Kidney (tissue), 14 donors: ENCODE measurements around the gene TESK1. TPM values are rescaled to one million over a fixed set of nuclear protein-coding genes. Genes with fewer than 3 reads are reported as not detected.

Experiments used
- DNase-seq, 5 donors: peaks; one replicate each; pipeline ENCODE4 v3.0.0-alpha.2; 2013 to 2020
- FAIRE-seq: peaks from 2 replicates; lab custom pipeline; 2012; peaks lifted over from hg19 to GRCh38; lab: Jason Lieb, UNC
- H3K27ac ChIP-seq, 2 donors: one replicate each; pipeline ENCODE4 v1.7.0; 2013; ENCODE audit warnings: low read depth in 2 of 2, low read length in 2 of 2, inconsistent platforms in 1 of 2
- H3K27me3 ChIP-seq: one replicate; pipeline ENCODE4 v1.7.1; 2013; ENCODE audit warnings: low read length, inconsistent platforms; ENCODE audit not compliant: control insufficient read depth, insufficient read depth
- H3K36me3 ChIP-seq, 3 donors: one replicate each; pipeline versions ENCODE4 v1.7.0 to v1.7.1; 2013; ENCODE audit warnings: low read length in 3 of 3, control low read depth in 1 of 3, inconsistent platforms in 1 of 3; ENCODE audit not compliant: insufficient read depth in 3 of 3, control insufficient read depth in 2 of 3
- H3K4me1 ChIP-seq, 3 donors: one replicate each; pipeline versions ENCODE4 v1.7.0 to v1.7.1; 2013; ENCODE audit warnings: low read length in 3 of 3, inconsistent platforms in 1 of 3, low read depth in 1 of 3; ENCODE audit not compliant: control insufficient read depth in 2 of 3, insufficient read depth in 2 of 3
- H3K4me3 ChIP-seq, 3 donors: one replicate each; pipeline versions ENCODE4 v1.7.0 to v1.8.1; 2013; ENCODE audit warnings: low read length in 3 of 3, control low read depth in 1 of 3, inconsistent platforms in 1 of 3
- H3K9ac ChIP-seq, 3 donors: one replicate each; pipeline versions ENCODE4 v1.7.0 to v1.7.1; 2013; ENCODE audit warnings: low read length in 3 of 3, control low read depth in 1 of 3, inconsistent platforms in 1 of 3
- H3K9me3 ChIP-seq, 3 donors: one replicate each; pipeline versions ENCODE4 v1.7.0 to v1.7.1; 2013; ENCODE audit warnings: low read length in 3 of 3, control low read depth in 1 of 3, inconsistent platforms in 1 of 3; ENCODE audit not compliant: control insufficient read depth in 2 of 3, insufficient read depth in 1 of 3
- intact Hi-C: fragments of 100-400 bp; cut with DNase I; formaldehyde crosslinking; loops from one replicate; pipeline ENCODE4 v1.11.1; 2022
- polyA plus RNA-seq: library from polyadenylated mRNA; stranded (reverse); fragments of 350-450 nt; fragmentation: Illumina TruSeq; extraction: RNeasy Lipid Tissue Mini Kit (QIAGEN cat#74804); gene quantifications from one replicate; pipeline ENCODE4 v1.2.3, GENCODE V29; 2014; ENCODE audit warnings: low read depth, low replicate concordance; ENCODE audit not compliant: insufficient read depth
- total RNA-seq: library from RNA; stranded (reverse); fragmentation: NEBNext Ultra II Directional; extraction: Animal tissue kit (Norgen Biotek cat#: 25700); gene quantifications from one replicate; pipeline ENCODE4 v1.2.1, GENCODE V29; 2021
- TF ChIP-seq, protein P1 (sequence below): IDR thresholded peaks from 3 replicates; pipeline ENCODE4 v1.5.1; 2012; ENCODE audit warnings: mild to moderate bottlenecking, moderate library complexity, borderline replicate concordance; ENCODE audit not compliant: insufficient read depth; ENCODE audit errors: extremely low read depth
- donor health status: control.
- donor health status: control.
- donor health status: control.
- donor health status: control.
- donor health status: control.
- donor health status: DM: yes; HTN: yes; CAD: no.
- donor health status: Normal renal cell carcinoma (clear cell type).

TESK1 gene
- total and polyA plus RNA-seq, 2 donors from 2014 or later = 34.6 to 35.8 TPM

DNA sequence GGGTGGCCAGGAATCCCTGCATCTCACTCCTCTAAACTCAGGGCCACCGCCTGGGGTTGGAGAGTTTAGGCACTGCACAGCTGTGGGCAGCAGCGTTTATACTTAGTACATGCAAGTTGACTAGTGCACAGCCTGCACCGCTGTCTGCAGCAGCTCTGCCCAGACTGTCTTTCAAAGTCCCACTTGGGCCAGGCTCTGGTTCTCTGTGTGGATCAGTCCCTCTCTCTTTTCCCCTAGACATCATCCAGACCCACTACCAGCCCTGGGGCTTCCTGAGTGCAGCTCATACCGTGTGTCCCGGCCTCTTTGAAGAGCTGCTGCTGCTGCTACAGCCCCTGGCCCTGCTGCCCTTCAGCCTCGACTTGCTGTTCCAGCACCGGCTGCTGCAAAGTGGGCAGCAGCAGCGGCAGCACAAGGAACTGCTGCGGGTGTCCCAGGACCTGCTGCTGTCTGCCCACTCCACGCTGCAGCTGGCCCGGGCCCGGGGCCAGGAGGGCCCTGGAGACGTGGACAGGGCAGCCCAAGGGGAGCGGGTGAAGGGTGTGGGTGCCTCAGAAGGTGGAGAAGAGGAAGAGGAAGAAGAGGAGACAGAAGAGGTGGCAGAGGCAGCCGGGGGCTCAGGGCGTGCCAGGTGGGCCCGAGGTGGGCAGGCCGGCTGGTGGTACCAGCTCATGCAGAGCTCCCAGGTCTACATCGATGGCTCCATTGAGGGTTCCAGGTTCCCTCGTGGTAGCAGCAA lies 45.1 kb upstream of the TESK1 start:
- H3K4me3 ChIP-seq = no peak overlapping the region
- peaks cover 0 to 20% (median 17%) of the 10 kb centered on the region in 3 donors for H3K4me1 ChIP-seq
- intact Hi-C loops = no loop called here
- peaks cover 0 to 31% (median 24%) of the 10 kb centered on the region in 3 donors for H3K36me3 ChIP-seq
- H3K27me3 ChIP-seq = no peaks in the 10 kb centered on the region
- DNase-seq (no peak), FAIRE-seq (no peak)
- H3K27ac ChIP-seq = no peak overlapping the region
- H3K9ac ChIP-seq = no peak overlapping the region
- TF ChIP-seq, protein P1, sequence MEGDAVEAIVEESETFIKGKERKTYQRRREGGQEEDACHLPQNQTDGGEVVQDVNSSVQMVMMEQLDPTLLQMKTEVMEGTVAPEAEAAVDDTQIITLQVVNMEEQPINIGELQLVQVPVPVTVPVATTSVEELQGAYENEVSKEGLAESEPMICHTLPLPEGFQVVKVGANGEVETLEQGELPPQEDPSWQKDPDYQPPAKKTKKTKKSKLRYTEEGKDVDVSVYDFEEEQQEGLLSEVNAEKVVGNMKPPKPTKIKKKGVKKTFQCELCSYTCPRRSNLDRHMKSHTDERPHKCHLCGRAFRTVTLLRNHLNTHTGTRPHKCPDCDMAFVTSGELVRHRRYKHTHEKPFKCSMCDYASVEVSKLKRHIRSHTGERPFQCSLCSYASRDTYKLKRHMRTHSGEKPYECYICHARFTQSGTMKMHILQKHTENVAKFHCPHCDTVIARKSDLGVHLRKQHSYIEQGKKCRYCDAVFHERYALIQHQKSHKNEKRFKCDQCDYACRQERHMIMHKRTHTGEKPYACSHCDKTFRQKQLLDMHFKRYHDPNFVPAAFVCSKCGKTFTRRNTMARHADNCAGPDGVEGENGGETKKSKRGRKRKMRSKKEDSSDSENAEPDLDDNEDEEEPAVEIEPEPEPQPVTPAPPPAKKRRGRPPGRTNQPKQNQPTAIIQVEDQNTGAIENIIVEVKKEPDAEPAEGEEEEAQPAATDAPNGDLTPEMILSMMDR = no peak
- H3K9me3 ChIP-seq = no peaks in the 10 kb centered on the region

GRCh38 chr9:35560625-35561337 lies 44.3 kb upstream of the TESK1 start:
- H3K9ac ChIP-seq = no peak overlapping the region
- no peak overlapping the region for H3K27ac ChIP-seq
- DNase-seq (no peak), FAIRE-seq (no peak)
- TF ChIP-seq, protein P1 = no peak
- H3K27me3 ChIP-seq = no peaks in the 10 kb centered on the region
- H3K9me3 ChIP-seq = no peaks in the 10 kb centered on the region
- peaks cover 0 to 23% (median 18%) of the 10 kb centered on the region in 3 donors for H3K36me3 ChIP-seq
- peaks cover 0 to 20% (median 17%) of the 10 kb centered on the region in 3 donors for H3K4me1 ChIP-seq
- H3K4me3 ChIP-seq = no peak overlapping the region
- intact Hi-C loops = no loop called here

GRCh38 chr9:35561468-35562261 lies 43.4 kb upstream of the TESK1 start:
- Histone ChIP-seq H3K27ac (no peak overlapping the region), H3K4me3 (no peak overlapping the region), H3K4me1 (peaks cover 0 to 17% (median 17%) of the 10 kb centered on the region in 3 donors), H3K36me3 (peaks cover 0 to 16% (median 13%) of the 10 kb centered on the region in 3 donors), H3K27me3 (no peaks in the 10 kb centered on the region), H3K9ac (no peak overlapping the region), H3K9me3 (no peaks in the 10 kb centered on the region)
- TF ChIP-seq, protein P1 = no peak
- no peak for DNase-seq
- no peak for FAIRE-seq
- intact Hi-C loops = no loop called here
